HG02852 (cell line): ENCODE data around the gene STX12.
"Not testable (repeated sequence)": the region's sequence is repeated elsewhere in the genome, so short reads cannot be mapped to it uniquely, and the experiment has no call there.

ENCODE experiments used
- ATAC-seq: cut with Tn5 transposase; IDR thresholded peaks from one replicate; pipeline ENCODE4 v1.9.1; 2021; ENCODE audit warnings: mild to moderate bottlenecking, moderate library complexity; ENCODE audit not compliant: unreplicated experiment

Gene STX12

GRCh38 chr1:27774654-27775053 lies 1.6 kb downstream of the STX12 start:
- no peak for ATAC-seq

- not testable (repeated sequence) for ATAC-seq
Measured at GRCh38 chr1:27775336-27775735, 2.3 kb downstream of the STX12 start.

- ATAC-seq = not testable (repeated sequence)
Measured at GRCh38 chr1:27776276-27776675, 3.3 kb downstream of the STX12 start.

- ATAC-seq = no peak
Measured at GRCh38 chr1:27778056-27778455, 5.0 kb downstream of the STX12 start.

- no peak for ATAC-seq
Measured at GRCh38 chr1:27779122-27779521, 6.1 kb downstream of the STX12 start.

GRCh38 chr1:27782950-27783349 lies 9.9 kb downstream of the STX12 start:
- no peak for ATAC-seq

GRCh38 chr1:27784700-27785099 lies 11.7 kb downstream of the STX12 start:
- no peak for ATAC-seq

GRCh38 chr1:27785781-27786455 lies 12.9 kb downstream of the STX12 start:
- ATAC-seq = no peak

- no peak for ATAC-seq
Measured at GRCh38 chr1:27787895-27788294, 14.9 kb downstream of the STX12 start.

- no peak for ATAC-seq
Measured at GRCh38 chr1:27789540-27790041, 16.6 kb downstream of the STX12 start.

GRCh38 chr1:27790270-27790669 lies 17.3 kb downstream of the STX12 start:
- not testable (repeated sequence) for ATAC-seq

GRCh38 chr1:27795601-27796000 lies 22.6 kb downstream of the STX12 start:
- no peak for ATAC-seq

GRCh38 chr1:27804791-27805190 lies 31.8 kb downstream of the STX12 start:
- no peak for ATAC-seq

GRCh38 chr1:27806758-27807157 lies 33.7 kb downstream of the STX12 start:
- no peak for ATAC-seq

GRCh38 chr1:27807385-27807784 lies 34.4 kb downstream of the STX12 start:
- no peak for ATAC-seq

- not testable (repeated sequence) for ATAC-seq
Measured at GRCh38 chr1:27808131-27808530, 35.1 kb downstream of the STX12 start.

GRCh38 chr1:27809883-27810282 lies 36.9 kb downstream of the STX12 start:
- ATAC-seq = no peak

GRCh38 chr1:27811741-27812500 lies 38.9 kb downstream of the STX12 start:
- no peak for ATAC-seq

- ATAC-seq = no peak
Measured at GRCh38 chr1:27816921-27817630, 44.1 kb downstream of the STX12 start.

GRCh38 chr1:27821761-27822315 lies 48.8 kb downstream of the STX12 start:
- no peak for ATAC-seq

- ATAC-seq = no peak
Measured at GRCh38 chr1:27823784-27824183, 50.8 kb downstream of the STX12 start.
